ENCODE results near the gene LUZP4.

- no peak for TF ChIP-seq MXI1 (IDR thresholded peaks at IDR 0.05; ENCODE audit: low read depth, low read length)
- no peak for TF ChIP-seq EGR1 (IDR thresholded peaks at IDR 0.05; ENCODE audit: borderline replicate concordance in 1 of 2, low read depth in 2 of 2, low read length in 2 of 2)
- no peak for TF ChIP-seq NFYB (IDR thresholded peaks at IDR 0.05; ENCODE audit: insufficient read depth, low read depth, low read length)
- no peak for TF ChIP-seq POLR2A (IDR thresholded peaks at IDR 0.05; ENCODE audit: low read depth, low read length)
Observed at GRCh38 chrX:115266300-115266699, 23.2 kb upstream of the LUZP4 start.
